GM12865 (cell line): ENCODE results near the gene ANKRD6.

Experiments used
- DNase-seq: peaks from one replicate; pipeline ENCODE4 v3.0.0; 2010; ENCODE audit warnings: low read depth
- H3K4me3 ChIP-seq: 2 replicates; pipeline ENCODE4 v1.5.1; 2011; ENCODE audit warnings: mild to moderate bottlenecking, low read depth, low read length, control low read depth
- CTCF ChIP-seq: IDR thresholded peaks from 2 replicates; pipeline ENCODE4 v1.5.1; 2011; ENCODE audit warnings: low read length, control low read depth, low read depth, inconsistent platforms; ENCODE audit not compliant: insufficient read depth; ENCODE audit errors: missing control alignments

Gene ANKRD6

GRCh38 chr6:89412071-89413005 lies 20.6 kb upstream of the ANKRD6 start, which contains the start of gene RRAGD:
TSS of gene RRAGD (minus strand) at chr6:89412273. CDS start at chr6:89411993, 280 bp downstream.
- TF ChIP-seq CTCF, result peak; percentile 2
- peak; percentile 80 for DNase-seq
- H3K4me3 ChIP-seq, result peak within 1 kb of the TSS; percentile 77

- TF ChIP-seq CTCF, result no peak
- no peak for DNase-seq
- H3K4me3 ChIP-seq, result peak overlapping the region; percentile 77
These were observed 19.9 kb upstream of the ANKRD6 start for GRCh38 chr6:89413006-89413400.

GRCh38 chr6:89414215-89414614 lies 18.7 kb upstream of the ANKRD6 start:
- no peak for TF ChIP-seq CTCF
- DNase-seq, result no peak
- no peak overlapping the region for H3K4me3 ChIP-seq

- no peak for TF ChIP-seq CTCF
- no peak for DNase-seq
- no peak overlapping the region for H3K4me3 ChIP-seq
These were observed 17.8 kb upstream of the ANKRD6 start for GRCh38 chr6:89415185-89415584.

- no peak for TF ChIP-seq CTCF
- H3K4me3 ChIP-seq, result no peak overlapping the region
- no peak for DNase-seq
These were observed 16.2 kb upstream of the ANKRD6 start for GRCh38 chr6:89416796-89417195.

GRCh38 chr6:89430201-89430962 lies 2.6 kb upstream of the ANKRD6 start:
- no peak for TF ChIP-seq CTCF
- DNase-seq, result no peak
- H3K4me3 ChIP-seq, result no peak overlapping the region
